Measurements from ENCODE around the gene KLC1.

DNA sequence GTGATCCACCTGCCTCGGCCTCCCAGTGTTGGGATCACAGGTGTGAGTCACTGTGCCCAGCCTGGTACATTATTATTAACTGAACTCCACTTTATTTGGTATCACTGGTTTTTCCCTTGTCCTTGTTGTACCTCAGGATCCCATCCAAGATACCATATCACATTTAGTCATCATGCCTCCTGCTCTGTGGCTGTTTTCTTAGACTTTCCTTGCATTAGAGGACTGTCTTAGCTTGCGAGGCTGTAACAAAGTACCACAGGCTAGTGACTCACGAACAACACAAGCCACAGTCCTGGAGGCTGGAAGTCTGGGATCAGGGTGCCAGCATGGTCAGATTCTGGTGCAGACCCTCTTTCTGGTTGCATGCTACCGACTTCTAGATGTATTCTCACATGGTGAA lies 12.2 kb downstream of the KLC1 start:
- TF ChIP-seq POLR2AphosphoS5 (IDR thresholded peaks at IDR 0.05): no peak
- TF ChIP-seq, protein P1, sequence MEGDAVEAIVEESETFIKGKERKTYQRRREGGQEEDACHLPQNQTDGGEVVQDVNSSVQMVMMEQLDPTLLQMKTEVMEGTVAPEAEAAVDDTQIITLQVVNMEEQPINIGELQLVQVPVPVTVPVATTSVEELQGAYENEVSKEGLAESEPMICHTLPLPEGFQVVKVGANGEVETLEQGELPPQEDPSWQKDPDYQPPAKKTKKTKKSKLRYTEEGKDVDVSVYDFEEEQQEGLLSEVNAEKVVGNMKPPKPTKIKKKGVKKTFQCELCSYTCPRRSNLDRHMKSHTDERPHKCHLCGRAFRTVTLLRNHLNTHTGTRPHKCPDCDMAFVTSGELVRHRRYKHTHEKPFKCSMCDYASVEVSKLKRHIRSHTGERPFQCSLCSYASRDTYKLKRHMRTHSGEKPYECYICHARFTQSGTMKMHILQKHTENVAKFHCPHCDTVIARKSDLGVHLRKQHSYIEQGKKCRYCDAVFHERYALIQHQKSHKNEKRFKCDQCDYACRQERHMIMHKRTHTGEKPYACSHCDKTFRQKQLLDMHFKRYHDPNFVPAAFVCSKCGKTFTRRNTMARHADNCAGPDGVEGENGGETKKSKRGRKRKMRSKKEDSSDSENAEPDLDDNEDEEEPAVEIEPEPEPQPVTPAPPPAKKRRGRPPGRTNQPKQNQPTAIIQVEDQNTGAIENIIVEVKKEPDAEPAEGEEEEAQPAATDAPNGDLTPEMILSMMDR (IDR thresholded peaks at IDR 0.05): no peak

Data from transverse colon (tissue), 4 donors.